ENCODE results near the gene SRSF1. TPM values are rescaled to one million over a fixed set of nuclear protein-coding genes. Genes with fewer than 3 reads are reported as not detected.

SRSF1 gene
- total RNA-seq, 1 experiment from 2014 or later: 535 TPM

- no peak for DNase-seq (ENCODE audit: low read depth in 1 of 2, low spot score in 2 of 2)
- no peak overlapping the region for H3K4me3 ChIP-seq
- H3K27me3 ChIP-seq (replicated peaks): peaks cover 50% of the 10 kb centered on the region
- 0 out of 2 replicates have a peak, but pooled peaks cover 3% of the 10 kb centered on the region for H3K4me1 ChIP-seq (replicated peaks)
- no peaks in the 10 kb centered on the region for H3K9me3 ChIP-seq (replicated peaks)
- no peak overlapping the region for H3K27ac ChIP-seq
- no peaks in the 10 kb centered on the region for H3K36me3 ChIP-seq
These were observed 36.5 kb upstream of the SRSF1 start for GRCh38 chr17:58043221-58044181.

- Histone ChIP-seq H3K9me3 (replicated peaks) (no peaks in the 10 kb centered on the region), H3K4me3 (no peak overlapping the region), H3K27me3 (replicated peaks) (peaks cover 41% of the 10 kb centered on the region), H3K27ac (no peak overlapping the region), H3K36me3 (no peaks in the 10 kb centered on the region), H3K4me1 (replicated peaks) (0 out of 2 replicates have a peak, but pooled peaks cover 3% of the 10 kb centered on the region)
- DNase-seq (ENCODE audit: low read depth in 1 of 2, low spot score in 2 of 2): no peak
These were observed 34.1 kb upstream of the SRSF1 start for GRCh38 chr17:58041161-58041560.

- H3K27ac ChIP-seq: no peak overlapping the region
- H3K27me3 ChIP-seq (replicated peaks): peaks cover 46% of the 10 kb centered on the region
- no peaks in the 10 kb centered on the region for H3K36me3 ChIP-seq
- 0 out of 2 replicates have a peak, but pooled peaks cover 3% of the 10 kb centered on the region for H3K4me1 ChIP-seq (replicated peaks)
- no peak overlapping the region for H3K4me3 ChIP-seq
- H3K9me3 ChIP-seq (replicated peaks): no peaks in the 10 kb centered on the region
- no peak for DNase-seq (ENCODE audit: low read depth in 1 of 2, low spot score in 2 of 2)
These were observed 33.3 kb upstream of the SRSF1 start for GRCh38 chr17:58040386-58040785.

DNA sequence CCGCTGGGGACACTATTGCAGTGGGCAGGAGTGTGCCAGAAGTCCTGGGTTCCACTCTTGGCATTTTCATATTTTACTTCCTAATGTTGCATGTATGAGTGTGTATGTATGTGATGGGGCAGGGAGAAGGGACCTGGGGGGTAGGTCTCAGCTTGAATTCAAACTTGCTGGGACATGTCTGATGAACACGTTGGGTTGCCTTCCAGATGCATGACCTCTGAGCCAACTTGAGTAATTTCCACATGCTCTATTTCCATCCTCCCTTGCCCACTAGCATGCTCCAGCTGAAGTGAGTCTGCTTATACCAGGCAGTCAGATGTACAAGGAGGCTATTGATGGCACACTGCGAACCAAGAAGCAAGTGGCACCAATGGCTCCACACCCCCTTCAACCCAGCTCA, 32.9 kb upstream of the SRSF1 start:
- no peak for DNase-seq (ENCODE audit: low read depth in 1 of 2, low spot score in 2 of 2)
- Histone ChIP-seq H3K4me3 (no peak overlapping the region), H3K27me3 (replicated peaks) (peaks cover 50% of the 10 kb centered on the region), H3K36me3 (no peaks in the 10 kb centered on the region), H3K27ac (no peak overlapping the region), H3K4me1 (replicated peaks) (0 out of 2 replicates have a peak, but pooled peaks cover 3% of the 10 kb centered on the region), H3K9me3 (replicated peaks) (no peaks in the 10 kb centered on the region)

DNA sequence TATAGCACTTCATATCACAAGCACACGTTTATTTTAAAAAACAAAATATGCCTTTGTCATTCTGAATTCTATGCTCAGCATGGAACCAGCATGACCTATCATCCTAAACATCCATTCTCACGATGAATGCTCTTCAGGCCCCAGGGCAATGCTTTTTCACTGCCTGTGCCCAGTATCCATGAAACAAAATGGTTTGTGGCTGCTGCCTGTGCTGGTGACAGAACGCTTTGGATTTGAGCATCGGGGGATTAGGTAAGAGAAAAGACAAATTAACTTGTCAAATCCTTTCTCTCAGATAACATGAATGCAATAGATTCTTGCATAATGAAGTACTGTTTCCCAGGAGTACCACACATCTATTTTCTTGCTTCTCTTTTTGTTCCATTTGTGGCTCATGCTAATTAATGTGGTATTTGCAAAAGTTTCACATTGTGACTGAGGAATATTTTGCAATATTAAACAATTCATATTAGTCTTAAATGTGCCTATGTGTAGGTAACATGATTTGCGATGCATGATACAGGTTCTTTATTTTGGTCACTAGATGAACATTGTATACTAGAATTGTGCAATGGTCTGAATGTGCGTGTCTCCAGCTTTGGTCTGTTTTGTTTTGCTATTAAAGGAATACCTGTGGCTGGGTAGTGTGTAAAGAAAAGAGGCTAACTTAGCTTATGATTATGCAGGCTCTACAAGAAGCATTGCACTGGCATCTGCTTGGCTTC, 25.8 kb upstream of the SRSF1 start:
- H3K9me3 ChIP-seq (replicated peaks): no peaks in the 10 kb centered on the region
- no peaks in the 10 kb centered on the region for H3K4me1 ChIP-seq (replicated peaks)
- DNase-seq (ENCODE audit: low read depth in 1 of 2, low spot score in 2 of 2): no peak
- no peak overlapping the region for H3K4me3 ChIP-seq
- H3K36me3 ChIP-seq: no peaks in the 10 kb centered on the region
- no peak overlapping the region for H3K27ac ChIP-seq
- H3K27me3 ChIP-seq (replicated peaks): peaks cover 27% of the 10 kb centered on the region

GRCh38 chr17:58028578-58028977, 21.5 kb upstream of the SRSF1 start:
- Histone ChIP-seq H3K27me3 (replicated peaks) (peaks cover 26% of the 10 kb centered on the region), H3K9me3 (replicated peaks) (no peaks in the 10 kb centered on the region), H3K4me3 (no peak overlapping the region), H3K4me1 (replicated peaks) (no peaks in the 10 kb centered on the region), H3K36me3 (no peaks in the 10 kb centered on the region), H3K27ac (no peak overlapping the region)
- DNase-seq (ENCODE audit: low read depth in 1 of 2, low spot score in 2 of 2): no peak

DNA sequence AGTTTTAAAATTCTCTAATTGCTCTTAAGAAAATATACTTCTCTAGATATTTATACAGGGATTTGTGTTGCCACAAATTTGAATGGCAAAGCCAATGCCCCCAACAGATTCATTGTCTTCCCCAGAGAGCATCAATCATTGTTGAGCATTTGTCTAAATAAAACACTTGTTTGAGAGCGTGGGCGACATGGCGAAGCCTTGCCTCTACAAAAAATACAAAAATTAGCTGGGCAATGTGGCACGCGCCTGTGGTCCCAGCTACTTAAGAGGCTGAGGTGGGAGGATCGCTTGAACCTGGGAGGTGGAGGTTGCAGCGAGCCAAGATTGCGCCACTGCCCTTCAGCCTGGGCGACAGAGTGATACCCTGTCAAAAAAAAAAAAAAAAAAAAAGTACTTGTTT, 13.4 kb upstream of the SRSF1 start:
- Histone ChIP-seq H3K27ac (no peak overlapping the region), H3K27me3 (replicated peaks) (peaks cover 18% of the 10 kb centered on the region), H3K9me3 (replicated peaks) (no peaks in the 10 kb centered on the region)

DNA sequence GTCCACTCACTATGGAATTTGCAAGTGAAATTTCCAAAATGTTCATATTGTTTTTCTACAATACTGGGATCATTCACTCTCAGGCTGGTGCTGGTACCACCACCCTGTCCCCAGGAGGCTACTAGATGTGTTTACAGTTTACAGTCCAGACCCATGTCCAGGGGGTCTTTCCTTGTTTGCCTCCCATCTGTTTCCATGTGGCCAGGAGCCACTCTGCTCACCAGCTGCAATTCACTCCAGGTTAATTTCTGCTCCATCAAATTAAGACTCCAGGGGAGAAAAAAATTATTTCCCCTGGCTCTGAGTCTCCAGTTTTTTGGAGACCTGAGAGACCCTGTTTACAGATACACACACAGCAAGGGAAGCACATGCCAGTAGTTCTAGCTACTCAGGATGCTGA, 12.5 kb upstream of the SRSF1 start:
- Histone ChIP-seq H3K9me3 (replicated peaks) (no peaks in the 10 kb centered on the region), H3K36me3 (no peaks in the 10 kb centered on the region), H3K4me3 (no peak overlapping the region), H3K27me3 (replicated peaks) (peaks cover 14% of the 10 kb centered on the region), H3K27ac (no peak overlapping the region), H3K4me1 (replicated peaks) (no peaks in the 10 kb centered on the region)
- DNase-seq (ENCODE audit: low read depth in 1 of 2, low spot score in 2 of 2): no peak

More for the DNA sequence above, 13.4 kb upstream of the SRSF1 start:
- Histone ChIP-seq H3K4me3 (no peak overlapping the region), H3K4me1 (replicated peaks) (no peaks in the 10 kb centered on the region), H3K36me3 (no peaks in the 10 kb centered on the region)
- no peak for DNase-seq (ENCODE audit: low read depth in 1 of 2, low spot score in 2 of 2)

DNA sequence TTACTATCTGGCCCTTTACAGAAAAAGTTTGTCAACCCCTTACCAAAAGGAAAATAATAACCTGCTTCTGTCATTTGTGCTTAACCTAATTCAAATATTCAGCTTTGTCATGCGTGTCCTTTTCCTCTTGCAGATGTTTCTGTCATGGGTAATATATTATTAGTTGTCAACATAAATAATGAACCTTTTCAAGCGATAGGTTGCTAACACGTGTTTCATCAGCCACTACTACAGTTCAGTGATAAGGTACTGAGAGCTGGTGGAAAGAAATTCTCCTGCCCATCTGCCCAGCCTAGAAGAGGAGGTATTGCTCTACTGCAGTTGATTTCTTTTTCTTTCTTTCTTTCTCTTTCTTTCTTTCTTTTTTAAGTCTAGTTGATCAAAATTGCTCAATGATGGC, 12.0 kb upstream of the SRSF1 start:
- Histone ChIP-seq H3K4me3 (no peak overlapping the region), H3K9me3 (replicated peaks) (no peaks in the 10 kb centered on the region), H3K27ac (no peak overlapping the region), H3K27me3 (replicated peaks) (peaks cover 14% of the 10 kb centered on the region), H3K4me1 (replicated peaks) (no peaks in the 10 kb centered on the region), H3K36me3 (no peaks in the 10 kb centered on the region)
- no peak for DNase-seq (ENCODE audit: low read depth in 1 of 2, low spot score in 2 of 2)

GRCh38 chr17:58010067-58010799, 3.2 kb upstream of the SRSF1 start:
- no peak overlapping the region for H3K27ac ChIP-seq
- no peak for DNase-seq (ENCODE audit: low read depth in 1 of 2, low spot score in 2 of 2)

DNA sequence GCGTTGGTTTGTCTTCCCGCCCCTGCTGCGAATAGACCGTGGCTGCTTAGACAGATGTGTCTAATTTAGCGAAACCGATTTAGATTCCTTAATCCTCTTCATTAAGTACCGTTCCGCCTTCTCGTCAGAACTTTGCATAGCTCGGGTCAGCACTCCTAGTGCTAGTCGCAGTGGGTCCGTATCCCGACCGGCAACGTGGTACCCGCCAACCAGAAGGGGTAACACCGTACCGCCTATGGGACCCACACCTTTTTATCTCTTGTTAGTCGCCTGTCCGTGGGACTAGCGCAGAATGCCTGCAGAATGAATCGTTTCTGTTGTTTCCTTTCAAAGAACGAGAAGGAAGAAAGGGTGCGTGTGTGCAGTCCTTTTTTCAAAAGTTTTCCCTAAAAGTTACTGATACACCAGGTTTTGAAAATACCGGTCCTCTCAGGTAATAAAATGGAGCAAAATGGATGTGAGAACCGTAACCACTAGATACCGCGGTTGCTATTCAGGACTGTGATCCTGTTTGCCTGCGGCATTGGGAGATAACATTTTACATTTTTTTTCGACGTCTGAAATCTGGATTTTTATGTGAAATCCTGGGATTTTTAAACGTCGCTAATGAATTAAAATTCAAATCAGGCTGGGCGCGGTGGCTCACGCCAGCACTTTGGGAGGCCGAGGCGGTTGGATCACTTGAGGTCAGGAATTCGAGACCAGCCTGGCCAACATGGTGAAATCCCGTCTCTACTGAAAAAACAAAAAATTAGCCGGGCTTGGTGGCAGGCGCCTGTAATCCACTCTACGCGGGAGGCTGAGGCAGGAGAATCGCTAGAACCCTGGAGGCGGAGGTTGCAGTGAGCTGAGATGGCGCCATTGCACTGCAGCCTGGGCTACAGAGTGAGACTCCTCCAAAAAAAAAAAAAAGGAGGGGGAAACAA, 998 bp upstream of the SRSF1 start:
- Histone ChIP-seq H3K27ac (peak overlapping the region; percentile 95), H3K27me3 (replicated peaks) (no peaks in the 10 kb centered on the region), H3K4me3 (peak overlapping the region; percentile 77), H3K4me1 (replicated peaks) (peaks cover 31% of the 10 kb centered on the region), H3K9me3 (replicated peaks) (no peaks in the 10 kb centered on the region), H3K36me3 (peaks cover 40% of the 10 kb centered on the region)
- no peak for DNase-seq (ENCODE audit: low read depth in 1 of 2, low spot score in 2 of 2)

More at GRCh38 chr17:58010067-58010799, 3.2 kb upstream of the SRSF1 start:
- Histone ChIP-seq H3K27me3 (replicated peaks) (no peaks in the 10 kb centered on the region), H3K9me3 (replicated peaks) (no peaks in the 10 kb centered on the region), H3K36me3 (peaks cover 18% of the 10 kb centered on the region), H3K4me3 (no peak overlapping the region), H3K4me1 (replicated peaks) (peaks cover 11% of the 10 kb centered on the region)

GRCh38 chr17:58006560-58006923, 504 bp downstream of the SRSF1 start:
- peak; percentile 89 to 92 for DNase-seq (ENCODE audit: low read depth in 1 of 2, low spot score in 2 of 2)
- Histone ChIP-seq H3K4me3 (peak overlapping the region; percentile 77), H3K27me3 (replicated peaks) (no peaks in the 10 kb centered on the region)

More at GRCh38 chr17:58006560-58006923, 504 bp downstream of the SRSF1 start:
- no peaks in the 10 kb centered on the region for H3K9me3 ChIP-seq (replicated peaks)
- H3K36me3 ChIP-seq: peaks cover 55% of the 10 kb centered on the region
- peak overlapping the region; percentile 95 for H3K27ac ChIP-seq
- peaks cover 37% of the 10 kb centered on the region for H3K4me1 ChIP-seq (replicated peaks)

Data from SJSA1 (cell line).